VCaP (cell line): ENCODE measurements around the gene DAW1.

Experiments
- H3K27ac ChIP-seq: fragments of 450-650 bp; 2 replicates; pipeline ENCODE4 v1.5.1; 2017
- CTCF ChIP-seq: fragments of 450-650 bp; conservative IDR thresholded peaks from 2 replicates; pipeline ENCODE4 v1.5.1; 2017; ENCODE audit warnings: mild to moderate bottlenecking, moderate library complexity

Gene DAW1, protein sequence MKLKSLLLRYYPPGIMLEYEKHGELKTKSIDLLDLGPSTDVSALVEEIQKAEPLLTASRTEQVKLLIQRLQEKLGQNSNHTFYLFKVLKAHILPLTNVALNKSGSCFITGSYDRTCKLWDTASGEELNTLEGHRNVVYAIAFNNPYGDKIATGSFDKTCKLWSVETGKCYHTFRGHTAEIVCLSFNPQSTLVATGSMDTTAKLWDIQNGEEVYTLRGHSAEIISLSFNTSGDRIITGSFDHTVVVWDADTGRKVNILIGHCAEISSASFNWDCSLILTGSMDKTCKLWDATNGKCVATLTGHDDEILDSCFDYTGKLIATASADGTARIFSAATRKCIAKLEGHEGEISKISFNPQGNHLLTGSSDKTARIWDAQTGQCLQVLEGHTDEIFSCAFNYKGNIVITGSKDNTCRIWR

DNA sequence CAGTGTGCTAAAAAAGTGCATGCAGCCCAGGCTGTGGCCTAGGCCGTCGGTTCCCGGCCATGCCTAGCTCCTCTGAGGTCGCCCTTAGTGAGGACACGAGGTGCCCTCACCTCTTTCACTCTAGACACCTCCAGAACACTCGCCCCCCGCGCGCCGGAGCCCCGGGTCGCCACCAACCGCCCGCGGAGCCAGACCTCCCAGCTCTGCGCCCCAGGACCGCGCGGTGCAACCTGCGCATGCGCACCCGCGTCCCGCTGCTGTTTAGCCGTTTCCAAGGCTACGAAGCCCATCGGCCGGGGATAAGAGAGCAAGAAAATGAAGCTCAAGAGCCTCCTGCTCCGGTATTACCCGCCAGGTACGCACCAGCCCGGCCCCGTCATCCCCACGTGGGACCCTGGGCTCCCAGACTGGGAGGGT, at the start of gene DAW1:
Gene DAW1, plus strand, starts transcription at position 257 of the 417 bp plus-strand sequence. Its CDS starts 59 bp downstream, at position 316.
- H3K27ac ChIP-seq, result no peak within 1 kb of the TSS
- TF ChIP-seq CTCF, result no peak

GRCh38 chr2:227822416-227823003, 48.9 kb upstream of the DAW1 start:
- H3K27ac ChIP-seq, result no peak overlapping the region
- TF ChIP-seq CTCF, result no peak

- no peak for TF ChIP-seq CTCF
- H3K27ac ChIP-seq, result no peak overlapping the region
Observed at GRCh38 chr2:227823922-227824321, 47.5 kb upstream of the DAW1 start.

GRCh38 chr2:227824711-227825110, 46.7 kb upstream of the DAW1 start:
- no peak overlapping the region for H3K27ac ChIP-seq
- no peak for TF ChIP-seq CTCF

DNA sequence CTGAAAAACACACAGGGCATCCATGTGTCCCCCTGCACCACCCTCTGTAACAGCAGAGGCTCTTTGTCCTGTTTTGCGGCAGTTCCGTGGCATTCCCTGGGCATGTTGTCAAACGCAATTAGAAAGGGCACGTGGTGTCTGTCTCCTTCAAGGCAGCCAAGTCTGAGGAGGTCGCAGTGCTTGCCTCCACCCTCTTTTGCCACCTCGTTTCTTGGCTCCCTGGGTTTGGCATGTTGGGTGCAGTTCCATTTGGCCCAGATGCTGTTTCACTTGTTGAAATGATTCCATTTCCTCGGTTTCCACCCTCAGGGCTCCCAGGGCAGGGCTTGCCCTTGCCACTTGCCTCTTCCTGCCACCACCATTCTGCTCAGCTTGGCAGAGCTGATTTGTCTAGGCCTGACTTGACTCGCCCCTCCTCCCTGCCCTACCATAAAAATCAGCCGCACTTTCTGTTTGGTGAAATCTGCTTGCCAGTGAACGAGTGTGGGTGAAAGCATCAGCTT, 45.4 kb upstream of the DAW1 start:
- TF ChIP-seq CTCF, result no peak
- H3K27ac ChIP-seq, result no peak overlapping the region

DNA sequence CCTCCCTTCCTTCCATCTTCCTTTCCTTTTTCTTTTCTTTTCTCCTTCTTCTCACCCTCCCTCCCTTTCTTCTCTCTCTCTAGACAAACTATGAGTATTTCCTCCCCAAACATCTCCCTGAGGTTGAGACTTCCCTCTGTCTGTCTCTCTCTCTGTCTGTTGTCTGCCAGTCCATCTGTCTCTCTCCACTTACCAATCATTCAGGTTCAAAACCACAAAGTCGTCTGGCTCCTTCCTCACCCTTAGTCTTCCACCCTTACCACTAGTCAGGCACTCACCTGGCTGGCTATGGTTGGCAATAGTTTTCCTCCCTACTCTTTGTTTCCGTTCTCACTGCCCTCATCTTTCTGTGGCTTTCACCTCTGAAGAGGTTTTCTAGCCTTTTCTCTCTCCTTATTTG, 44.9 kb upstream of the DAW1 start:
- H3K27ac ChIP-seq, result no peak overlapping the region
- TF ChIP-seq CTCF, result no peak

GRCh38 chr2:227827143-227827542, 44.3 kb upstream of the DAW1 start:
- TF ChIP-seq CTCF, result no peak
- H3K27ac ChIP-seq, result no peak overlapping the region
